HG03025 (cell line): ENCODE results near the gene SLC25A45.

Experiments used
- ATAC-seq: cut with Tn5 transposase; IDR thresholded peaks from one replicate; pipeline ENCODE4 v1.9.1; 2021; ENCODE audit warnings: mild to moderate bottlenecking, moderate library complexity; ENCODE audit not compliant: unreplicated experiment, low FRiP score

The SLC25A45 gene

DNA sequence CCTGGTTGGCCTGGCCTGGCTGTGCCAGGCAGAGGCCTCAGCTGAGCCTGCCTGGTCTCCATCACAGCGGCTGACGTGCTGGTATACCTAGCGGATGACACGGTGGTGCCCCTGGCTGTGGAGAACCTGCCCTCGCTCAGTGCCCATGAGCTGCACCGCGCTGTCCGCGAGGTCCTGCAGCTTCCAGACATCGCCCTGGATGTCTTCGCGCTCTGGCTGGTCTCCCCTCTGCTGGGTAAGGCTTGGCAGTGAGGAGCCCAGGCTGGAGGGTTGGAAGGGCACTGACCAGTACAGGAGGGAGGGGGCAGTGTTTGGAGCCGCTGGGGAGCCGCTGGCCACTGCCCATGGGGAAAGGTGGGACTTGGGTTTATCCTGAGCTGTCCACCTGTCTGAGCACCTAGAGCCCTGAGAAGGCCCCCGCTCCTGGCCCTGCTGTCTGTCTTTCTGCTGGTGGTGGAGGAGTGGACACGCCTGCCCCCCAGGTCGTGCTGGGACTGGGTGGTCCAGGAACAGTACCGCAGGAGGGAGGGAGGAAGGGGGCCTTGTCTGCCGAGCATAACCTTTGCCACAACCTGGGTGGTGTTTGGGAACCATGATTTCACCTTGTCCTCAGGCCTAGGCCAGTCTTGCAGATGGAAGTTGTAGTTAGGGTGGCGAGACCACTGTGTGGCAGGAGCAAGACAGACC is 7.0 kb upstream of the SLC25A45 start:
- ATAC-seq, result no peak

DNA sequence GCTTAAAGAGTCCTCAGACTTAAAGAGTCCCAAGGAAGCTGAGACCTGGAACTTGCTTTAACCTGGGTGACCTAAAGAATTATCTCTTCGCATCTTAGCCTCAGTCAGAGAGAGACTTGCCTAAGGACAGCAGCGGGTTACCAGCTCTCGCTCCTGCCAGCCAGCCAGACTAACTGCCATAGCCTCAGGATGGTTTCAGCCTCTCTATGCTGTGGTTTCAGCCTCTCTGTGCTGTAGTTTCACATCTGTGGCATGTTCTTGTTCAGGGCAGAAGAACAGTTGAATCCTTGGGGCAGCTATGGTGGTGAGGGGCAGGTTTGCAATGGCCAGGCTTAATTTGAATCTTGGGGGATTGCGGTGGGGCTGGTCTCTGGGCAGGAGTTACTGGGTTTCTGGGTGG is 6.3 kb upstream of the SLC25A45 start:
- no peak for ATAC-seq

DNA sequence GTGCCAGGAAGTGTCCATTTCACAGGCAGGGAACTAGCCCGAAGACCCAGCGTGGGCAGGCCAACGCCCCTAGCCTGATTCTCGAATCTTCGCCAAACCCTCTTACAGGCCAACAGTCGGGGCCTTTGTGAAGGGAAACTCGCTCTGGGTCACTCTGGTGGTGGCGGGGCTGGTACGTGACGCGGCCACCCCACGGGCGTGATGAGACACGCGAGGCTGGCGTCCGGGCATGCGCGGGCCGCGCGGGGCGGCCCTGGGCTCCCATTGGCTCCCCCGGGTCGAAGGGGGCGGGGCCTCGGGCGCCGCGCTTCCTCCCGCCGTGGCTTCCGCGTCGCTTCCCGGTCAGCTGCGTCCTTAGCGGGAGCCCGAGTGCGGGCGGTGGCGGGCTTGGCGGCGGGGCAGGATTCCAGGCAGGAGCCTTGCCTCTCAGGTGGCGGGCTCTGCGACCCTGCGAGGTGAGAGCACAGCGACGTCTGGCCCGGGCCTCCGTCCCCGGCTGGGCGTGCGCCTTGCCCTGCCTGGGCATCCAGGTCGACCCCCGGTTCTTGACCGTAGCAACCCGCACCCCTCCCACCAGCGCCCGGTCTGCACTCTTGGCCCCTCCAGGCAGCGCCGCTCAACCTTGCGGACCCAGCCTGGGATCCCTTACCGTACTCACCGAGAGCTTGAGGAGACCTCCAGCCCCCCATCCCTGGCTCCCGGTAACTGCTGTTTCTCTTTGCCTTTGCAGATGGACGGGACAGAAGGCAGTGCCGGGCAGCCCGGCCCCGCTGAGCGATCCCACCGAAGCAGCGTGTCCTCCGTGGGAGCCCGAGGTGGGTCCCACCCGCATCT is 4.1 kb upstream of the SLC25A45 start, which contains the start of gene FRMD8:
FRMD8 (plus strand) TSS at position 331 of the 834 bp plus-strand sequence; CDS start at position 731, 400 bp downstream.
- no peak for ATAC-seq

DNA sequence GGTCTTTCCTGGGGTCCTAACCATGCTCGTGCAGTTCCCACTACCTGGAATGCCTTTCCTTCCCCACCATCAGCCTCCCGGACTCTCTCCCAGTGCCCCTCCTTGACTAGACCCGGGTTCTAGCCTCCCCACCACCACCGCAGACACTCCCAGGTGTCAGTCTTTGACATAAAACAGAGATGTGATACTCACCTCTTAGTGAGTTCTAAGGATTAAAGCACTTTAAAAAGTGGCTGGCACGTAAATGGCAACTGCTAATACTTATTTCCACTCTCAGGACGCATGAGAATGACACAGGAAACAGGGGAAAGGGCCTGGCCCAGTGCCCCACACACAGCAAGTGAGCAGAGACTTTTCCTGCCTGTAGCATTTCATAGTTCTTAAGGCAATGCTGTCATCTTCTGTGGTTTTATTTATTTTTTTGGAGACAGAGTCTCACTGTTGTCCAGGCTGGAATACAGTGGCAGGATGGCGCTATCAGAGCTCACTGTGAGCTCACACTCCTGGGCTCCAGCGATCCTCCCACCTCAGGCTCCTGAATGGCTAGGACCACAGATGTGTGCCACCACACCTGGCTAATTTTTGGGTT is 1.9 kb upstream of the SLC25A45 start:
- no peak for ATAC-seq

DNA sequence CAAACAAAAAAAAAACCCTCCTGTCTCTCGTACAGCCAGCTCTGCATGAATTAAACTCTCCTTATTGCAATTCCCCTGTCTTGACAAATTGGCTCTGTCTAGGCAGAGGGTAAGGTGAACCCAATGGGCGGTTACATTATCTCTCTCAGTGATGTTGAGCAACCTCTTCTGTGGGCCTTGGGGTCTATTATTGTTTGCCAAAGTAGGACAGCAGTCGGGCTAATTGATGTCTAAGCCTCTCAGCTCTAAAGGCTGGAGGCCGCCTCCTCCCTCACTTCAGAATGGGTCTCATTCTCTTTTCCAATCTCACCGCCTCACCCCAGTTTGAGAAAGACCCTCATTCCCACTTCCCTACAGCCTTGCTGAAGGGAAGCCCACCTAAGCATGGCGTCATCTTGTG is 1.3 kb upstream of the SLC25A45 start:
- ATAC-seq, result no peak

DNA sequence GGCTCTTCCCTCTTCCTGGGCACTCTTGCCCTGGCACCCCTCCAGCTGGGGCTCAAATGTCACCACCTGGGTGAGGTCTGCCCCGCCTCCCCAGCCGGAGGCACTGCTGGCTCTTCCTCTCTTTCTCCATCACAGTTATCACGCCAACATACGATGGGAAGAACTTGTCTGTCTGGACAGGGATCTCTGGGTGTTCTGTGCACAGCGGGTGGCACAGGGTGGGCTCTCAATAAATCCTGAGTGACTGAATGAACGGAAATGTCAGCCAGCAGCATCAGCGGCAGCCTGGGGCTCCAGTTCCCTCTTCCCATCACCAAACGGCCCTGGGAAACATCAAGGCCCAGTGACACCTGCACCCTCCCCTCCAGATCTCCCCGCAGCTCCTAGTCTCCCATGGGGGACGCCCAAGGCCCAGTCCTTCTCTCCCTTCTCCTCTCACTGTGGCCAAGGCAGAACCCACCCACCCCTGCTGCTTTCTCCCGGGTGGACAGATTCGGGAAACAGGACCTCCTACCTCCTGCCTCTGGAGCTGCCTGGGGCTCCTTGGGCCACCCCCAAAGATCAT is 440 bp upstream of the SLC25A45 start:
- no peak for ATAC-seq

DNA sequence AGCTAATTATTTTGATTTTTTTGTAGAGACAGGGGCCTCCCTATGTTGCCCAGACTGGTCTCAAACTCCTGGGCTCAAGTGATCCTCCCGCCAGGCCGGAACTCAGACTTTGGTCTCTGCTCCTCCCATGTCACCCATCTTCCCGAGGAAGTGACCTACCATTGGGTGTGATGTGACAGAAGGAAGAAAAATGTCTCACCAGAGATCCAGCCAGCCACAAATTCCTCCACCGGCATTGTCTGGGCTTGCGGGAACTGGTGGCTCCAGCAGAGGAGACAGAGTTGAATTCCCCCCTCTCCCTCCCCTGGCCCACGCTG is 772 bp downstream of the SLC25A45 start:
- no peak for ATAC-seq

DNA sequence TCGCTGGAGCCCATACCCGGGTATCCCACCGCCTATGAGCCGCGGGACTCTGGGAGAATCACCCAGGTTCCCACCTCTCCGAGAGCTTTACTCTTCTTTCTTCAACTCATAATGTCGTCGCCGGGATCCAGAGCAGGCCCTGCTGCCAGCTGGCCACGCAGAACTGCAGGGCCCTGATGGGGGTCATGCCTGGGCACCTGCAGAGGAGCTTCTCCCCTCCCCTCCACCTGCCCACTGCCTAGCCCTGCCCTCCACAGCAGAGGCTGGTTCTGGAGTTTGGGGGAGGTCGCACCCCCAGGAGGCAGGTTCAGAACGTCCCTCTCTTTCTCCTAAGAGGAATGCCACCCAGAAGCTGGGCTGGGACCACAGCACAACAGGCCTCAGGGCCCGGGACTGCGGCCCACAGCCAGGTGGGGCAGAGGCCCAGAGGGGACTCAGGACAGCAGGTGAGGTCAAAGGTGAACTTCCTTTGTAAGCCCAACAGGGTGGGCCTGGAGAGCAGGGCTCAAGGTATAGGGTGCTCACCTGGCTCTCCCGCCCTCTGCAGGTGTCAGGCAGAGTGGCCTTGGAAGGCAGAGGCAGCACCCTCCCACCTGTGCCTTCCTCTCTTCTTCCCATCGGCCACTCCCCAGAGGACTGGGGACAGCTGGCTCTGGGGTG is 1.9 kb downstream of the SLC25A45 start:
- no peak for ATAC-seq

DNA sequence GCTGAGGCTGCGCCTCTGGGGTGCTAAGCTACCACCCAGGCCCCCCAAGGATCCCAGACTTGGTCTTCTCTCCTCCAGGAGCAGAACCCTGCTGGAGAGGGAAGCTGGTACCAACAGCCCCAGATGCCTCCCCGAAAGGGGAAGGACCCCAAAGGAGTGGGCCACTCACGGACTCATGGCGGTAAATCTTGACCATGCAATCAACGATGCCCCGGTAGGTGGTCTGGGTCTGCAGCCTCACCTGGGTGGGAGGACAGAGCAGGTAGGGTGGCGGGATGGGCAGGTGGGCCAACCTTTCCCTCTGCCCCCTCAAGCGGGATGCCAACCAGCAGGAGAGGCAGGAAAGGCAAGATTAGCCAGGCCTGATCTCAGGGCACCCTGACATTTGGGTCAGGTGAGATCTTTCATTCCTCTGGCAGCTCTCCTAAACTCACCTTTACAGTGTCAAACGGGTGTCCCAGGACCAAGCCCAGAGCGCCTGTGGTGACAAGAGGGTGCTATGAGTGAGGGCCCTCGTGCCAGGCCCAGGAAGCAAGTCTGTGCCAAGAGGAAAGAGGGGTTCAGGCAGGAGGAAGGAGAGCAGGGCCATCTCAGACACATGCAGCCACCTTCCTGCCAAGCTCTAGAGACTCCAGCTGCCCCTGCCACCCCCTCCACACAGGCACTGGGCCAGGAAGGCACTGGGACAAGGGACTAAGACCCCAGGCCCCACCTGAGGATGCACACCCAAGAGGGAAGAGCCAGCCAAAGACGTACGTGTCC is 2.6 kb downstream of the SLC25A45 start:
- no peak for ATAC-seq

DNA sequence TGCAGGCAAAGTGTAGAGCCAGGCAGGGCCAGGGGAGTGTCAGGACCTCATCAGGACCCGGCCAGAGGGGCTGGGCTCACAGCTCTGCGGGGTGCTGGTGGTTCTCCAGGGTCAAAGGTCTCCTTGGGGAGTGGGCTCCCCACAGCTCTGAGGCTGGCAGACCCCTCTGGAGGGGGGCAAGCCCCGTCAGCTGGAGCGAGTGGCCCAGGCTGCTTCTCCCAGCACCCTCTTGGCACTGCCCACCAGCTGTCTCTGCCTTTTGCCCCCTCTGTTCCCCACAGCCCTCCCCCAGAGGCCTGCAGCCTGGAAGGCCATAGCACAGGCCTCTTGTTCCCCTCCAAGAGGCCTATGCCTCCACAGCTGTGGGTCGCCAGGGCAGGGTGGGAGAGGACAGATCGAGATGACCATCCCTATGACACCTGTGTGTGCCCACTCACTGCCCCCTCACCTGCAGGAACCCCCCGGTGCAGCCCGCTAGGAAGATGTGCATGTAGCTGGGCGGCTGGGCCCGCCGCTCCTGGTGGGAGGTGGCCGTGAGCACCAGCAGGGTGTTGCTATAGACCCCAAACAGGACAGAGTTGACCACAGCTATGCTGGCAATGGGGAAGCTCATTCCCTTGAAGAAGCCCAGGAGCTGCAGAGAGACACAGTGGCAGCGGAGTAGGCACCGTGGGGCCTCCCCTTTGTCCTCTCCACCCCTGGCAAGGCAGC is 3.4 kb downstream of the SLC25A45 start:
- no peak for ATAC-seq

DNA sequence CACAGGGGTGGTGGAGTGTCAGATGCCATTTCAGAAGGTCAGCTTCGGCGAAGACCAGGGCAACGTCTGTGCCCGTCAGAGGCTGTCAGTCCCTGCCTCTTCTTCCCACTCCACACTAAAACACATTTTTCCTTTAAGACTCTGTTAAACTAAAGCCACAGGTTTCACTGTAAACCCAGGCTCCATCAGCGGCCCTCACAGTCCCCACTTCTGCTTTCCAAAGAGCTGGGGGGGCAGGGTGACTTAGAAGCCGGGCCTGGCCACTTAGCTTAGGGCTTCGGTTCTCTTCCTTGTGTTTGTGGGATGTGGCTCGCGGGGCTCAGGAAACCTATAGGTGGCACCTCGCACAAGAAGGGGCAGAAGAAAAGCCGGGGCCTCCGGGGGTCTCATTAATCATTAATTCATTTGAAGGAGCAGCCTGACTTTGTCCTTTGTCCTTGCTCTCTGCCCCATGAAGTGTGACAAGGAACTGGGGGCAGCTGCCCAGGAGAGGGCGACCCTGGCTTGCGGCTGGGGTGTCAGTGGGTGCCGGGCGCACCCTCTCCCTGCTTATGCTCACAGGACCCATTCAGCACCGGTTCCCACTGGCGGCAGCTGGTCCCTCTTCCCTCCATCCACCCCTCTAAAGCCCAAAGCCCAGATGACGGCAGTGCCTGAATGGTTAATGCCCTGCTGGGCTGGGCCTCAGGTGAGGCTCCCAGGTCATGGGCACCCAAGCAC is 4.1 kb downstream of the SLC25A45 start:
- ATAC-seq, result no peak

DNA sequence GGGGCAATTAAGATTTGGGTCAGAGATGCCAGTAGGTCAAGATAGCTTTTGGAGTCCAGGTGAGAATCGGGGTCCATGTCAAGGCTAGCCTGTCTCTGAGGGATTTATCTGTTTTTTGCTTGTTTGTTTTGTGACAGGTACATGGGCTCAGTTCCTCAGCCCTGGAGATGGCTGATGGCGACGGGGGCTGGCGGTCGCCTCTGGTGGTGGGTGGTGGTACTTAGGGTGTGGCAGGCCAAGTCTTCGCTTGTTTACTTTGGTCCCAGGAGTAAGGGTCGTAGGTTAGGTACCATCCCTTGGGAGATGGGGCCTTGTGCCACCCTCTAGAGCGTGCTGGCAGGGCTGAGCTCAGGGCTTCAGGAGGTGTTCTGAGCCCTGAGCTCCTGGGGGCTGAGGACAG is 4.7 kb downstream of the SLC25A45 start:
- ATAC-seq, result no peak

DNA sequence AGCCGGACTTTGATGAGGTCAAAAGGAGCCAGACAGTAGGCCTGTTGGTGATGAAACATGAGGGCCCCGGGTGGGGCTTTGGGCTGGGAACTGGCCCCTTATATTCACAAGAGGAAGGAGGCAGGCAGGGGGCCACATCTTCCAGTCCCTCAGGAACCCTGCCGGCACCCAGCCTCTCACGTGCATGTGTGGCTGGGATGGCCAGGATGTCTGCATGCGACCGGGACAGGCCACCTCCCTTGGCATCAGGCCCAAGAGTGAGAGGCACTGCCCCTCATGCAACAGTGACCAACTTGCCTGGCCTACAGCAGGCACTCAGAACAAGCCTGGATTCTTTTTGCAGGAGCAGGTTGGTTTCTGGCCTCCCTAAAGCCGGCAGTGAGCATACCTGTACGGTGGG is 5.4 kb downstream of the SLC25A45 start:
- ATAC-seq, result no peak

DNA sequence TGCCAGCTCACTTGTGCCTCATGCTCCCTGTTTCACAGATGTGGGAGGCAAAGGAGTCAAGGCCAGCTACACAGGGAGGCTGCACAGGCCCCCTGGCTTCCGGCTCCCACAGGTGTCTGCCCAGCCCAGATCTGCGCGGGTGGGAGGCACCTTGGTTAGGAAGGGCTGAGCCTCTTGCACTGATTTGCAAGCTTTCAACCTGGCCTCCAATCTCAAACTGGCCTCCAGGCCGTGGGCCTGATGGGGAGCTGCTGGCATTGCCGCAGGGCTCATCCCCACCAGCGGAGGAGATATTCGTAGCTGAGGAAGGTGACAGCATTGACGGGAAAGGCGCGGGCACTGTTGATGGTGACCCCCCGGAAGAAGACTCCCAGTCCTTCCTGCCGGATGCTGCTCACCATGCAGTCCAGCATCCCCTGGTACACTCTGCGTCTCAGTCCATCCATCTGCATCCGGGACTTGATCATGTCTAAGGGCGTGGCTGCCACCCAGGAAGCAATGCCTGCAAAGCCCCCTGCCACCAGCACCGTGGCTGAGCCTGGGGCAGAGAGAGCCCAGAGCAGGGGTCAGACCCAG is 6.2 kb downstream of the SLC25A45 start:
- no peak for ATAC-seq

DNA sequence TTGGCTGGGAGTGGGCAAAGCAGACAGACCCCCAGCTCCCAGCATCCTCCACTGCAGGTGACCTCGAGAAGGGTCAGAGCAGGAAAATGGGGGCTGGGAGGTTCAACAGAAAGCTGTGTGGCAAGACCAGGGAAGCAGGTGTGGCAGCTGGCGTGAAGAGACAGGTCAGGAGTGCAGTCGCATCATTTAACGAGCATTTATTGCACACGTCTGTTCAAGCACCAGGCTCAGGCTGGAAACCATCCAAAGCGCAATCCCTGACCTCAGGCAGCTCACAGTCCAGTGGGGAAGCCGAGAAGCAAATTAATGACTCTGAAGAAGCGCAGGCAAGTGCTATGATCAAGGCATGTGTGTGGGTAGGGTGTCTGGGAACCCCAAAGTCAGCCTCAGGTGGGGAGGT is 7.4 kb downstream of the SLC25A45 start:
- ATAC-seq, result no peak

DNA sequence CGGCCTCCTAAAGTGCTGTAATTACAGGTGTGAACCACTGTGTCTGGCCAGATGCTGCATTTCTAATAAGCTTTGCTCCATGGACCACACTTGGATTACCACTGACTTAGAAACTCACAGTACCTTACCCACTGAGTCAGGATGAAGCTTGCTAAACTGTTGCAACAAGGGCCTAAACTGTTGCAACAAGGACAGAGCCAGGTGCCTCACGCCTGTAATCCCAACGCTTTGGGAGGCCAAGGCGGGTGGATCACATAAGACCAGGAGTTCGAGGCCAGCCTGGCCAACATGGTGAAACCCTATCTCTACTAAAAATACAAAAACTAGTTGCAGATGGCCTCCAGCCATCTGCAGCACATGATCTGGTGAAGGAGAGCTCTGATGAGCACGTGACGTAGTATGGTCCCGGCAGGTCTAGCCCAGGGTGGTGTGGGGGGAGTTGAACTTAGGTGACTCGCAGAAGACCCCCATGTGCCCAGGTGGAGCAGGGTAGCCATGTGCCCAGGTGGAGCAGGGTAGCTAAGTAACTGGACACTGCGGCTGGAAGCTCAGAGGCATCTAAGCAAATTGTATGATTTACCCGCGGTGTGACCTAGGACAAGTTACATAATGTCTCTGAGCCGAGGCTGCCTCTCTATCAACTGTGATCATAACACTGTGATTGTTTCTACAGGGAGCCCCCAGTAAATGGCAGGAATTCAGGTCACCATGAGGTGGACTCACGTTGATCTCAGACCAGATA is 8.4 kb downstream of the SLC25A45 start:
- ATAC-seq, result no peak

DNA sequence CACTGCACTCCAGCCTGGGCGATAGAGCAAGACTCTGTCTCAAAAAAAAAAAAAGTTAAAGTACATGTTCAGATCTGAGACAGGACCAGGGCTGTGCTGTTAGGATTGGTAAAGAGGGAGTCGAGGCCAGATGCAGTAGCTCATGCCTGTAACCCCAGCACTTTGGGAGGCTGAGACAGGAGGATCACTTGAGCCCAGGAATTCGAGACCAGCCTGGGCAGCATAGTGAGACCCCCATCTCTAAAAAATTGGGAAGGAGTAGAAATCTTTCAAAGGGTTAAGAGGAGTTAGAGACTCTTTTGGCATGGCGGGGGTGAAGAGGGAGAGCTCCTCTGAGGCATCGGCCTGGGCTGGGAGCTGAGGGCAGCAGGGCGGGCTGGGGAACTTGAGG is 11.8 kb downstream of the SLC25A45 start:
- no peak for ATAC-seq

DNA sequence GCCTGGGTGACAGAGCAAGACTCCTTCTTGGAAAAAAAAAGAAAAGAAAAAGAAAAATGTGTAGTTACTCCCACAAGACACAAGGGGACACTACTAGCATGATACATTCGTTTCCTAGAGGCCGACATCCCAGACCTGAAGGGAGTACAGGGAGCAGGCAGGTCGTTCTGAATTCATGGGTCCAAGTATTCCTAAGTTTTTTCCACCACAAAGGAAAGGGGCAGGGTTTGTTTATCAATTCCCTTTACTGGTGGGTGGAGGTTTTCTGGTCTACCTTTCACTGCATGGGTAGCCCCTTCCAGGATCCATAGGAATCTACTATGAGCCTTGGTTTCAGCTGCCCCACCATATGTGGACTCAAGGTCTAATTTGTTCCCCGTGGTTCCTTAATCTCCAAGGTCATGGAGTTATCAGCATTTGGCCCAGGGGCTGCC is 16.1 kb downstream of the SLC25A45 start:
- no peak for ATAC-seq
